GM19455 (cell line): ENCODE data around the gene PDXK.
A peak's percentile ranks its signal among the peaks of the same experiment; 100 is the strongest.
"Not testable (repeated sequence)": the region's sequence is repeated elsewhere in the genome, so short reads cannot be mapped to it uniquely, and the experiment has no call there.

Experiments used
- ATAC-seq: cut with Tn5 transposase; IDR thresholded peaks from one replicate; pipeline ENCODE4 v1.9.1; 2021; ENCODE audit not compliant: unreplicated experiment

PDXK gene

DNA sequence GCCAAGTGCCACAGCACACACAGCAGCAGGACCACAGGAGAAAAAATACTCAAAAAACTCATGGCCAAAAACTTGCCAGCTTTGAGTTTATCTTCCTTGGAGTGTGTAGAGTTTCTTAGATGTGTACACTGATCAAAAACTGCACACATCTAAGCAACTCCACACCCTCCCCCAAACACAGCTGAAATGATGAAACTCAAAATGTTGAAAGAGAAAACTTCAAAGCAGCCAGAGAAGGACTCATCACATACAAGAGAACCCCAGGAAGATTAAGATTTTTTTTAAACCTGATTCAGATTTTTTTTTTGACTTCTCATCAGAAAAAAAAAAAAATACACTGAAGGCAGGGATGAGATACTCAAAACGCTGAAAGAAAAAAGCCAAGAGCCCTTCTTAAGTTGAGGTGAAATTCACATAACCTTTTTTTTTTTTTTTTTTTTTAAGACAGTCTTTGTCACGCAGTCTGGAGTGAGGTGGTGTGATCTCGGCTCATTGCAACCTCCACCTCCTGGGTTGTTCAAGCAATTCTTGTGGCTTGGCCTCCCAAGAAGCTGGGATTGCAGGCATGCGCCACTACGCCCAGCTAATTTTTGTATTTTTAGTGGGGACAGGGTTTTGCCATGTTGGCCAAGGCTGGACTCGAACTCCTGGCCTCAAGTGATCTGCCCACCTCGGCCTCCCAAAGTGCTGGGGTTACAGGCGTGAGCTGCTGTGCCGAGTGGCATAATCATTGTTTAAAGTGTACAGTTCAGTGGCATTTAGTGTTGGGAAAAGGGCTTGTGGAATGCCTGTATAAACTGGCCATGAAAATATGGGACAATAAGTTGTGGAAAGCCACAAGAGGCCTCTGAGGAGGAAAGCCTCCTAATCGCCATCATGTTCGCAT, 20.9 kb upstream of the PDXK start:
- no peak for ATAC-seq

DNA sequence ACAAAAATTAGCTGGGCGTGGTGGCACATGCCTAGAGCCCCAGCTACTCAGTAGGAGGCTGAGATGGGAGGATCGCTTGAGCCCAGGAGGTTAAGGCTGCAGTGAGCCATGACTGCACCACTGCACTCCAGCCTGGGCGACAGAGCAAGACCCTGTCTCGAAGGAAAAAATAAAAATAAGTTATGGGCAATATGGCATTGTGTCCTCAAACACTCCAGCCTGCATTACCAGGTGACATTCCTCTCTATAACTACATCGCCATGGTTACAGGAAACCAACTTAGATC, 19.5 kb upstream of the PDXK start:
- not testable (repeated sequence) for ATAC-seq

DNA sequence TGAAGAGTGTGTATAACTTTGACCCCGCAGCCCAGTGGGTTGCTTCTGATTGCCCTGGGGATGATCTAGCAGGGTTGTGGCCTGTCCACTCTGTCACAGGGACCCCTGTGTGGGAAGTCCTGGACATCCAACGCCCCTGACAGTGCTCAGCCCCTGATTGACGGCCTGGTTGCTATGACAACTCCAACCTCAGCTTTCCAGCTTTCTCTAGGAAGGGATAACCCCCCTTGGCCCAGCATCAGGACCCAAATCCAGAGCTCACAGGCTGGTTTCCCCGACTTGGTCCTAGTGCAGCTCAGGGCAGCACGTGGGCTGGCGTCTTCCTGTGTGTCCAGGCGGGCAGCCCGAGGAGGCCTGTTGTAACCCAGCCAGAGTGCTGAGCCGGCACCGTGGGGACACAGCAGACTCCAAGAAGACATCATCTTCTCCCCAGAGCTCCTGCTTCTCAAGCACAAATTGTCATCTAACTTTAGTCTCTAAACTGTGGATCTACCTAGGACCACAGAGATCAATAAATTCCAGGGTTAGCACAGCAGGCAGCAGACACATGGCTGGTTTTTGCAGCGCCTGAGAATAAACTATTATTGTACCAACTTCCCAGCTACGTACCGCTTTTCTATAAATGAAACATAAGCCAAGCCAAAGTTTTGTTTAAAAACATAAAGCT, 18.9 kb upstream of the PDXK start:
- no peak for ATAC-seq

DNA sequence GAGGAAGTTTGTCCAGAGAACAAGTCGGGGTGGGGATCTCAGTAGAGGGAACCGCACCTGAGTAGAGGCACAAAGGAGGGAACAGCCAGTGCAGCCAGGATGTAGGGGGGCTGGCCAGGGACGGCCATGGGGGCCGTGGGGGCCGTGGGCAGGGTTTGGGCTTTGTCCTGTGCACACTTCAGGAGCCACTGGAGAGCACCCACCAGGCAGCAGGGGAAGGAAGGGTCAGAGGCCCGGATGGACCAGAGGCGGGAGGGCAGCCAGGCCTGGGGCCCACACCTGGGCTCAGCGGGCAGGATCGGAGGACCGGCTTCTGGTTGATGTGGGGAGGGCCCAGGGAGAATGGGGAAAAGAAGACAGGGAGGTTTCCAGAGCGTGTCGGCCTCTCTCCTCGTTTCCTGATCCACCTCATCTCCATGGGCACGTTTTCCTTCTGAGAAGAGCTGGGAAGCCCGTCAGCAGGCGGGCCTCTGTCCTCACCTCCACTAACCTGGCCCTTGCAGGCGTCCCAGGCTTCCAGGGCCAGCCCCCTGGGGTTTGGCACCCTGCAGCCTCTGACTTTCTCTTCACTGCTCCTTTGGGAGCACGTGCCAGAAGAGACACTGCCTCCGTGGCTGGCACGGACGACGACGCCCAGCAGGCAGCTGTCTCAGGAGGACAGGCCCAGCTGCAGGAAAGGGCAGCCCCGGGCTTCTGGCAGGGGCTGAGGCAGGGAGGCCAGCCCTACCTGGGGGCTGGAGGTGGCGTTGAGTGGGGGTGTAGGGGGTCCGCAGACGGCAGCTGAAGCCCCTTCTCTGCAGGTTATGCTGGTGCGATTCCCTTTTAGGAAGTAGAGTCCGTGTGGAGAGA, 16.8 kb upstream of the PDXK start:
- ATAC-seq = no peak

DNA sequence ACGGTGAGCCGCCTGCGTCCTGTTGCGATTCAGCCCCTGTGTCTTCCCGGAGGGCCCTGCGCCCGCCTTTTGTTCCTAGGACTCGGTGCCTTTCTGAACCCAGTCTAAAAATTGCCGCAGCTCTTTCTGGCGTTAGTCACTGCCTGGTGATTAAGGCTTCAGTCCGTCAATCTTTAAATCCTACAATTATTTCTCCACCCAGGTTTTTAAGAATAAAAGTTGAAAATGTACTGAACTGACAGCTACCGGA, 16.2 kb upstream of the PDXK start:
- ATAC-seq = no peak

DNA sequence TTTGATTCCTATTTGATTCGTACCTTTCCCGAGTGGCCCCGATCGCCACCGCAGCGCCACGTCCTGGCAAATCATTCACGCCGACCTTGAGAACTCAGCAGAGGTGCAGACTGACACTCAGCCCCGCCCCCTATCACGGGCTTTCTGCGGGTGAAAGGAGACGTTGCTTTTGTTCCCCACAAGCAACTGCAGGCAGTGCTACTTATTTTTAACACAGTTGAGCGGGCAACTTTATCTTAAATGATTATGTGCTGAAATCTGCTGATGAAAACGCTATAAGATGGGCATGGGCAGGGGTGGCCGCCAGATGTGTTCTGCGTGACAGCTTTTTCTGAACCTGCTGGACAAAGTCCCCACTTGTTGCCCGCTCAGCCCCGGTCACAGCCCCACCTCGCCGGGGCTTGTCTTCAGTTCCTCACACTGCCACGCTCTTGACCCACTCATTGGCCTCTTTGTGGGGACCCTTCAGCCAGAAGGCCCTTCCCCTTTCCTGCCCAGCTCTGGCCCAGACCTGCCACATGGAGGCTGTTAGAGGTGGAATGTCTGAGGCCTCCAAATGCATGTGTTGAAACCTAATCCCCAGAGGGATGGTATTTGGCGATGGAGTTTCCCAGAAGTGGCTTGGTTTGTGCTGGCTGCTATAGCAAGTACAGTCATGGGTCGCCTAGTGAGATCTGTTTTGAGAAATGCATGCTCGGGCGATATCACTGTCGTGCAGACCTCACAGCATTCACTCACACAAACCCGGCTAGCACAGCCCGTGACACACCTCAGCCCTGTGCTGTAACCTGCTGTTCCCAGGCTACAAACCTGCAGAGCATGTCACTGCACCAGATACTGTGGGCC, 15.7 kb upstream of the PDXK start:
- ATAC-seq = no peak

DNA sequence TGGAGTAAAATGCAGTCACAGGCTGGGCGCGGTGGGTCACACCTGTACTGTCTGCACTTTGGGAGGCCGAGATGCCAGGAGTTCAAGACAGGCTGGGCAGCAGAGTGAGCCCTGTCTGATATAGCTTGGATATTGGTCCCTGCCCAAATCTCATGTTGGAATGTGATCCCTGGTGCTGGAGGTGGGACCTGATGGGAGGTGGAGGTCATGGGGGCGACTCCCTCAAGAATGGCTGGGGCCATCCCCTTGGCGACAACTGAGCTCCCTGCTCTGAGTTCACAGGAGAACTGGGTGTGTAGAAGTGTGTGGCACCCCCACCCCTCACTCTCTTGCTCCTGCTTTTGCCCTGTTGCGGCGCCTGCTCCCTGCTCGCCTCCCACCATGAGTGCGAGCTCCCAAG, 11.5 kb upstream of the PDXK start:
- no peak for ATAC-seq

DNA sequence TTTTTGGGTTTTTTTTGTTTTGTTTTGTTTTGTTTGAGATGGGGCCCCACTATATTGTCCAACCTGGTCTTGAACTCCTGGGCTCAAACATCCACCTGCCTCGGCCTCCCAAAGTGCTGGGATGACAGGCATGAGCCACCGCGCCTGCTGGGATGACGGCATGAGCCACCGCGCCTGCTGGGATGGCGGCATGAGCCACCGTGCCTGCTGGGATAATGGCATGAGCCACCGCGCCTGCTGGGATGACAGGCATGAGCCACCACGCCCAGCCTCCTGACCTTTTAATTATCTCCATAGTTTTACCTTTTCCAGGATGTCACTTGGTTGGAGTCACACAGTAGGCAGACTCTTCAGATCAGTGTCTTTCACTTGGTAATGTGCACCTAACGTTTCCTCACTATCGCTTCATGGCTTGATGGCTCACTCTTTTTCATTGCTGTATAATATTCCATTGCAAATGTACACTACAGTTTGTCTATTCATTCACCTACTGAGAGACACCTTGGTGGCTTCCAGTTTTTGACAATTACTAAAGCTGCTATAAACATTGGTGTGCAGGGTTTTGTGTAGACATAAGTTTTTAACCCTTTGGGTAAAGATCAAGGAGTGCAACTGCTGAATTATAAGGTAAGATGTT, 10.1 kb upstream of the PDXK start:
- no peak for ATAC-seq

DNA sequence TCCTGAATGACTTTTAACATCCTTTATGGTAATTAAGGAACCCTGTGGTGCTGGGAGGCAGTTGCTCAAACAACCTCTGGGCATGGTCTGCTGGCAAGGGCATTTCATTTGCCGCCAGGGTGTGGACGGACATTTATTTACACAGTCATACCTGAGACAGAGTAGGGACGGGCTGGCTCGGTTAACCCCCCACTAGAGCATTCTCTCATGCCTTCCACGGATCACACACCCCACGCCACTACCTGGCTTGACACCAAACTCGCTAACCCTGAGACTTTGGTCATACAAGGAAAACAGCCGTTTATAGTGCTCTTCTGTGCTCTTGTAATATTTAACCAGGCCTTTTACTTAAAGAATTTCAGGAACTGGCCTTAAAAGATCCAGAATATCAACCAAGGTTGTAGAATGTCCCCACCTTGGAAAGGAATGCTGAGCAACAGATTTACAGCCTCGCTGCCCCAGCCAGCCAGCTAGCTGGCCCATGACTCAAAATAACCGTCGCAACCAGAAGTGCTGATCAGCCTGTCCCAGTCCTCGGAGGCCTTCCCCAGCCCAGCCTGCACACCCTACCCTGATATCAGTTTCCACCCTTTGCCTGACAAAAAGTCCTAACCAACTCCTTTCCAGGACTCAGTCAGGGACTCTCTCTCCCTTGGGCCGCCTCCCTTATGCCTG, 6.5 kb upstream of the PDXK start:
- no peak for ATAC-seq

DNA sequence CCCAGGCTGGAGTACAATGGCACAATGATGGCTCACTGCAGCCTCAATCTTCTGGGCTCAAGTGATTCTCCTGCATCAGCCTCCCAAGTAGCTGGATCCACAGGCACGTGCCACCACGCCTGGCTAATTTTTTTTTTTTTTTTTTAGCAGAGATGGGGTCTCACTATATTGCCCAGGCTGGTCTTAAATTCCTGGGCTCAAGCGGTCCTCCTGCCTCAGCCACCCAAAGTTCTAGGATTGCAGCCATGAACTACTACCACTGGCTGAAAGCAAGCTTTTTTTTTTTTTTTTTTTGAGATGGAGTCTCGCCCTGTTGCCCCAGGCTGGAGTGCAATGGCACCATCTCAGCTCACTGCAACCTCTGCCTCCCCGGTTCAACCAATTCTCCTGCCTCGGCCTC, 5.8 kb upstream of the PDXK start:
- ATAC-seq = not testable (repeated sequence)

DNA sequence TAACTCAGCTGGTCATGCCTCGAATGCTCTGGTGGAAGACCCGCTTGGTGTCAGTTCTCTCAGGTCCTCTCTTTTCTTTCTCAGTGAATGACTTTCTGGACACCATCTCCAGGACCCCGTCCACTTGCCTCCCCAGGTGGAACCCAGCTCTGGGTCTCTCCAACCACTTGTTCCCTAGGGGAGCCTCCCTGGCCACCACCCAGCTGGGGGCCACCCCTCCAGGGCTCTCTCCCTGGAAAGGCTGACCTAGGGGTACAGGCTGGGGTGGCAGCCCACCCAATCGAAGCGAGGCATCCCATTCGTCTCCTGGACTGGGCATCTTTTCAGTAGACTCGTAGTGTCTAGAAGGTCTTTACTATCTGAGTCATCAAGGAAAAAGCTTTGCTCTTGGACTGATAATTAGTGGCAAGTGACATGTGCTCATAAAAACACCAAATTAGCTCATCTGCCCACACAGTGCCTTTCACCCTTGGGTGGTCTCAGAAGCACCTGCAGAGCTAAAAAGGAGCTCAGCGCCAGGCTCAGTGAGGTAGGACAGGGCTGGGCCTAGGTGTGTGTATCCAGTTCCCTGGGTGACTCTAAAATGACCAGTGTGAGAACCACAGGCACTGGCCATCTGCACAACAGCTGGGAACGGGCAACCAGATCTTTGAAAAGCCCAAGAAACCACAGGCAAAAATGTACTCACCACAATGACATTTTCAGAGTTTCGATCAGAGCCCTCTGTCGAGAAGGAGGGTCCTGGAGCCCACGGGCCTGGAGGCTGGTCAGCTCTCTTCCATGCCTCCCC, 2.4 kb upstream of the PDXK start:
- ATAC-seq = no peak

DNA sequence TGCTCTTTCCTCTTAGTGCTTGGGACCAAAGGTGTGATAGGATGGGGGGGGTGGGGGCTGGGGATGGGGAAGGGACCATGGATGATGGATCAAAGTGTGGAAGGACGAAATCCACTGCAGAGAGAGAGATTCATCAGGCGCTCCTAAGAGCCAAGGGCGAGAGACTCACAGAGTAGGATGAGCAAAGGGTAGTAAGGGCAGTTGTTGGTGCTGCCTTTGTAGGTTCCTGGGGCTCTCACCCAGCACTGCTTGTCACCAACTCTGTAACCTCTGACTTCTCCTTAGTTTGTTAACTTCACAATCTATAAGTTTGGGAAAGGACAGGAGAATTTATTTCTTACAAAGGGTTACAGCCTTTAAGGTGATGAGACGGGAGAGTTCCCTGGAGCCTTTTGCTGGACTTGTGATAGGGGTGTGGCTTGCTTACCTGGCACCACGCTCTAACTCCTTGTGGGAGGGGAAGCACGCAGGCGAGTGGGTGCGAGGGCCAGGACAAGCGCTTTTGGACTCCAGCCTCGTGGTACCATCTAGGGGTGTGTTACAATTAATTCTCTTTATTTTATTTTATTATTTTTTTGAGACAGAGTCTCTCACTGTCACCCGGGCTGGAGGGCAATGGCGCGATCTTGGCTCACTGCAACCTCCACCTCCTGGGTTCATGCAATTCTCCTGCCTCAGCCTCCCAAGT, 1.6 kb upstream of the PDXK start:
- ATAC-seq = no peak

DNA sequence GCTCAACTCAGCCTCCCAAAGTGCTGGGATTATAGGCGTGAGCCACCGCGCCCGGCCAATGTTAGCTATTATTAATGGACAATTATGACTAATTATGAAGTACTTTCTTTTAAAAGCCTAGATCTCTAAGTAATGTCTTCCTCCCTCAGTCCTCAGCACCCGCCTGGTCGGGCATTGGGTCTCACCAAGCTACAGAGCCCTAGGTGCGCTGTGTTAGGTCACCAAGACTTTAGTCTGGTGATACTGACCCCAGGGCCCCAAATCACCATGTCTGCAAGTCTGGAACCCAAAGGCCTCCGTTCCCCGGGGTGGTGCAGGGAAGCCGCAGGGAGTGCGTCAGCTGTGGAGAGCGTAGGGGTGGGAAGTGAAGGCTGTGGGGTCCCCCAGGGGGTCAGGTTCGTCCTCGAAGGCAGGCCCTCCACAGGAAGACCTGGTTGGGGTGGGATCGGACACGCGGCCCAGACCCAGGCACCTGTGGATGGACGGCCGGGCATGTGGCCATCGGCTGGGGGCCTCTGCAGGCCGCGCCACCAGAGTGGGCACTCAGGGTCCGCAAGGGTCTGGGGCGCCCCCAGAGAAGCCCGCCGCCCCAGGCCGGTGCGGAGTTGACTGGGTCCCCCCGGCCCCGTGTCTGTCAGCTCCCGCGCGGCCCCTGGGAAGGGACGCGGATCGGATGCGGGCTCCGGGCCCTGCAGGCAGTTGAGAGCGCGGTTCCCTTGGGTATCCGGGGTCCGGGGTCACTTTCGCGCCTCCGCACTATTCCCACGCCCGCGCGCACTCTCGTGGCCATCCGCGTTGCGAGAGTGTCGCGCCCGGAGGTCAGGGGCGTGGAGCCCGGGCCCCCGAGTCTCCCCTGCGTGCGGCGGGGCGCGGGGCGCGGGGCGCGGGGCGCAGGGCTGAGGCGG, 710 bp upstream of the PDXK start:
- ATAC-seq = no peak

DNA sequence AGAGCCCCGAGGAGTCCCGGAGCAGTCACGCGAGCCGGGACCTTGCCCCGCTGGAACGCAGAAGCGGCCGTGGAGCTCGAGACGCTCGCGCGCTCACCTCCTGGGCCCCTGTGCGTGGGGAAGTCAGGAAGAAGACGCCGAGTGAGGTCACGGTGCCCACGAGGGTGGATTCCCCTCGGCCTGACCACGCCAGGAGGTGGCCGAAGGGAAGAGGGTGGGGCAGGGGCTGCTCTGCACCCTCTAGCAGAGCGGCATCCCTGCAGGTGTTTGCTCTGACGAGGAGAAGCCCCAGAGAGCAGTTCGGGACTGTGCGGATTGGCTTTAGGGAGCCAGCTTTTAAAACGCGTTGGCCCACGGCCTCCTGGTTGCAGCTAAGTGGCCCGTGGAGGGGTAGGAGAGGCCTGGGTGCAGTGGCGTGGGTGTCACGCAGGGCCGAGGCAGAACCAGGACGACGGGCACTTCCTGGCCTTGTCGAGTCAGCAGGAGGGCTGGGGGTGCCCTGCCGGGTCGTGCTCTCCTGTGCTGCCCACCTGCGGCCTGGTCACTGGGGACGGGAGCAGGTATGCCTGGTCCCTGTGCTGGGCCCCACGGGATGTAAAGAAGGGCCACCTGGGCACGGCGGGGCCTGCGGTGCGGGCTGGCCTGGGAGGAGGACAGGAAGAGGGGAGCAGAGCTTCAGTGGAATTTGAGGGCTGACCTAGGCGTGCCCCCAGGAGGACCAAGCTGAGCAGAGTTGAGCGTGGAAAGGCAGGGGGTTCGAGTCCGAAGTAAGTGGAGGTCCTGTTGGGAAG, 1.0 kb downstream of the PDXK start:
- ATAC-seq = peak; percentile 6

DNA sequence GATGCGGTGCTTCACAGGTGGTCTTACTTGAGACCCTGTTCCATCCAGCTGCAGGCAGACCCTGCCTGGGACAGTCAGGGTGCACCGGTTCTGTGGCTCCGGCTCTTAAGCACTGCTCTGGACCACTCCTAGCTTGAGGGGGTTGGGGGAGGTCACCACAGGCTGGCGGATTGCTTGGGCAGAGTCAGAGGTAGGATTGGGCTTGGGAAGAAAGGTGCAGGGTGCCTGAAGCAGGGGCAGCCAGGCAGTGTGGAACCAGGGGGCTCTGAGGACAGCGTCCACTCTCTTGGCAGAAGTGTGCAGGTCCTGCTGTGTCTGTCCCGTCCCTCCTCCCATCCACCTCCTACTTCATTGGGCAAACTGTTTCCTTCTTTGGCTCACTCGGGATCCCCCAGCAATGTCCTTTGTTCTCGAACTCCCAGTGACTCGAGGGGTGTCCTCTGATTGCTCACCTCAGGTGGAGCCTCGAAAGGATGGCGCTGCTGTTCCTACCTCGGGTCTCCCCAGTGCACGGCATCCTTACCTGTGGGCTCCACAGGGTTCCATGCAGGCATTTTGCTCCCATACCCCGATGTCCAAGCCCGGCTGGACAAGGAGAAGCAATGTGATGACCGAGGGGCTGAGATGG, 1.7 kb downstream of the PDXK start:
- ATAC-seq = no peak

DNA sequence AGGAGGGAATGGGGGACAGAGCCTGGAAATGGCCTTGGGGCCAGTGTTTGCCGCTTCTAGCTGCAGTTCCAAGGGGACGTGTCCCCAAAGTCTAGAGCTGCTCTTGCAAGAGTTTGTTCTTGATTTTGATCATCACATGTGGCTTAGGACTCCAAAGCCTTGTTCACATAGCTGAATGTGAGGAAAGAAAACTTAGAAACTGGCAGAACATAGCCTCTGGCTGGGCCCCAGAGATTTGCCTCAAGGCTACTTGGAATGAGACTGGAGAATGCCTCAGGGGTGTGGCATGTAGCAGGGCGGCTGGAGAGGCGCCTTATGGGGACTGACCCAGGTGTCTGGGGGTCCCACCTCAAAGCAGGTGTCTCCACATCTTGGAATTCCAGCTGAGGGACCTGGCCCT, 2.3 kb downstream of the PDXK start:
- ATAC-seq = no peak

DNA sequence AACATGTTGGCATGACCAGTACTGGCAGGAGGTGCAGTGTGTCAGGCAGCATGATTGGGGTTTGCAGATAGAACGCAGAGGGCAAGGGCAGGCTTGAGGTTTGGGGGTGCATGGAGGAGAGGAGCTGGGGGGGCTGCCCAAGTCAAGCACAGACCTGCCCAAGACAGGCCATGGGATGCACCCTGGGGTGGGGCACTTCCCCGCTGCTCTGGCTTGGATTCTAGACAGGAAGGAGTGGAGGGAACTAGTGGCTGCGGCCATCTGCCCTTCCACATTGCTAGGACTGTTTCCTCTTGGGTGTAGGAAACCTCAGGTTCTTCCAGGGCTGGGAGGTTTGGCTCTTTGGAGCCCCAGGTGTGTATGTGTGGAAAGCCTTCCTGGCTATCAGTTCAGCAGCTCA, 3.0 kb downstream of the PDXK start:
- ATAC-seq = no peak
